Type B pancreatic cell (in vitro differentiated cells): ENCODE data around the gene EPB41L2. TPM values are rescaled to one million over a fixed set of nuclear protein-coding genes. Genes with fewer than 3 reads are reported as not detected.

Experiments
- DNase-seq: peaks from one replicate; pipeline ENCODE4 v3.0.0; 2021; ENCODE audit warnings: mixed read lengths; ENCODE audit not compliant: unreplicated experiment; ENCODE audit errors: extremely low spot score
- H3K27ac Mint-ChIP-seq: 2 replicates; pipeline ENCODE4 v1.8.0; 2021; ENCODE audit warnings: mild to moderate bottlenecking, mixed read lengths
- H3K27me3 Mint-ChIP-seq: 2 replicates; pipeline ENCODE4 v1.8.0; 2021; ENCODE audit warnings: mixed read lengths
- H3K36me3 Mint-ChIP-seq: 2 replicates; pipeline ENCODE4 v1.8.0; 2021; ENCODE audit warnings: mixed read lengths
- H3K4me1 Mint-ChIP-seq: one replicate; pipeline ENCODE4 v1.8.0; 2021; ENCODE audit warnings: mixed read lengths; ENCODE audit not compliant: unreplicated experiment
- H3K4me3 Mint-ChIP-seq: 2 replicates; pipeline ENCODE4 v1.8.0; 2021; ENCODE audit warnings: mild to moderate bottlenecking, mixed read lengths
- H3K9me3 Mint-ChIP-seq: 2 replicates; pipeline ENCODE4 v1.8.0; 2021; ENCODE audit warnings: mixed read lengths
- total RNA-seq: library from RNA; stranded (reverse); gene quantifications from 2 replicates; pipeline ENCODE4 v1.2.1, GENCODE V29; 2021; ENCODE audit warnings: low replicate concordance
- TF ChIP-seq, protein P1 (sequence below): fragments of 200-600 bp; sonication (generic); conservative IDR thresholded peaks from 2 replicates; pipeline ENCODE4 v1.5.0; 2021; ENCODE audit warnings: antibody characterized with exemption, mild to moderate bottlenecking

Gene EPB41L2
- total RNA-seq, 1 donor from 2014 or later: 74.8 TPM

DNA sequence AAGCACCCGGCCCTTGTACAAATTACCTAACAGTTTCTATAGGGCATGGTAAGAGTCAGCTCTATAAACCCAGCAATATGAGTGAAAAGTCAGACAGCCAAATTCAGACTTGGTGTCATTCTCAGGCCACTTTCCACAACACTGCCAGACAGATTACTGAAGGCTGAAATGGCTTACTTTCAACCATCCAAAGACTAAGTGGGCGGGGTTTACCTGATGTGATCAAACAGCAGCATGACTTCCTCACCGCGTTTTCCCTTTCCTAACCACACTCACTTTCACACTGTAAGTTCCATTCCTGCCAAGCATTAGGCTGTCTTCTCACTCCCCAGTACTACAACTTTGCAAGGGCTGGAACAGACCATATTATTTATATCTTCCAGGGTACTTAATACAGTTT, 149.9 kb downstream of the EPB41L2 start:
- no peak overlapping the region for H3K4me3 Mint-ChIP-seq
- DNase-seq: no peak
- TF ChIP-seq, protein P1, sequence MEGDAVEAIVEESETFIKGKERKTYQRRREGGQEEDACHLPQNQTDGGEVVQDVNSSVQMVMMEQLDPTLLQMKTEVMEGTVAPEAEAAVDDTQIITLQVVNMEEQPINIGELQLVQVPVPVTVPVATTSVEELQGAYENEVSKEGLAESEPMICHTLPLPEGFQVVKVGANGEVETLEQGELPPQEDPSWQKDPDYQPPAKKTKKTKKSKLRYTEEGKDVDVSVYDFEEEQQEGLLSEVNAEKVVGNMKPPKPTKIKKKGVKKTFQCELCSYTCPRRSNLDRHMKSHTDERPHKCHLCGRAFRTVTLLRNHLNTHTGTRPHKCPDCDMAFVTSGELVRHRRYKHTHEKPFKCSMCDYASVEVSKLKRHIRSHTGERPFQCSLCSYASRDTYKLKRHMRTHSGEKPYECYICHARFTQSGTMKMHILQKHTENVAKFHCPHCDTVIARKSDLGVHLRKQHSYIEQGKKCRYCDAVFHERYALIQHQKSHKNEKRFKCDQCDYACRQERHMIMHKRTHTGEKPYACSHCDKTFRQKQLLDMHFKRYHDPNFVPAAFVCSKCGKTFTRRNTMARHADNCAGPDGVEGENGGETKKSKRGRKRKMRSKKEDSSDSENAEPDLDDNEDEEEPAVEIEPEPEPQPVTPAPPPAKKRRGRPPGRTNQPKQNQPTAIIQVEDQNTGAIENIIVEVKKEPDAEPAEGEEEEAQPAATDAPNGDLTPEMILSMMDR: no peak
- peaks cover 10% of the 10 kb centered on the region for H3K9me3 Mint-ChIP-seq
- H3K27me3 Mint-ChIP-seq: no peaks in the 10 kb centered on the region
- H3K27ac Mint-ChIP-seq: no peak overlapping the region
- H3K36me3 Mint-ChIP-seq: peaks cover 14% of the 10 kb centered on the region
- peaks cover 2% of the 10 kb centered on the region for H3K4me1 Mint-ChIP-seq

DNA sequence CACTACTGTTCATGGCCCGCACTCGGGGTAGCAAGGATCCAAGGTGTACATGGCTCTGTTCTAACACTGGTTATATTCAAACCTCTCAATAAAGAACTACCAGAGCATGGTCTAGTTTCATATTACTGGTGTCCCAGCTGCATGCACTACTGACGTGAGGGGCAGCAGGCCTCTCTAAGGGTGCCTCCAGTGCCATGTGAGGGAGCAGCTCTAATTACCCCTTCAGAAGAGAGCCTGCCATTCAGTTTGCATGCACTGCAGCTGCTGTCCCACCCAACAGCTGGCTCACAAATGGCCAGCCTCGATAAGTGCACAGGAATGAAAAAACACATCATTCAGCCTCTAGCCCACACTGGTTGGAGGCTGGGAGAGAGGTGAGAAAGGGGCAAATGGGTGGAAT, 150.6 kb downstream of the EPB41L2 start:
- no peak for DNase-seq
- Mint-ChIP-seq H3K36me3 (peaks cover 14% of the 10 kb centered on the region), H3K4me1 (peaks cover 7% of the 10 kb centered on the region), H3K4me3 (no peak overlapping the region), H3K27me3 (no peaks in the 10 kb centered on the region), H3K9me3 (peaks cover 10% of the 10 kb centered on the region), H3K27ac (no peak overlapping the region)
- TF ChIP-seq, protein P1: no peak

DNA sequence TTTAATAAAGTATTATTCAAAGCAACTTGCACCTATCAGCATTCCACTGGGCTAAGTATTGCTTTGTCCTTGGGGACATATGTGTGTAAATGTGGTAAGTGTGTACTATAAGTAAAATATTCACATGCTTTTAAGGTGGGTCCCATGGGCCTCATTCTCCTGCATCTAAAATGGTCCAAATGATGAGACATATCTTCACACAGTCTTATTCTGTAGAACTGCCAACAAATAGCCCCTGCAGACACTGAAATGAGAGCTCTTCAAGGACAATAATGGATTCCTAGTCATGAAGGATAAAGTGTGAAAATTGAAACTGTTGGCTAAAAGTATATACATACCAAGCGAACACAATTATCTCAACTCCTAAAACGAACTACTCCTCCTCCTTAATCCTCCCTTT, 154.1 kb downstream of the EPB41L2 start:
- TF ChIP-seq, protein P1: no peak
- no peak for DNase-seq
- H3K36me3 Mint-ChIP-seq: peaks cover 10% of the 10 kb centered on the region
- H3K27ac Mint-ChIP-seq: no peak overlapping the region
- H3K27me3 Mint-ChIP-seq: no peaks in the 10 kb centered on the region
- H3K4me1 Mint-ChIP-seq: peaks cover 10% of the 10 kb centered on the region
- peaks cover 5% of the 10 kb centered on the region for H3K9me3 Mint-ChIP-seq
- no peak overlapping the region for H3K4me3 Mint-ChIP-seq

GRCh38 chr6:130908188-130908587, 154.9 kb downstream of the EPB41L2 start:
- Mint-ChIP-seq H3K27ac (no peak overlapping the region), H3K4me1 (peaks cover 10% of the 10 kb centered on the region), H3K4me3 (no peak overlapping the region), H3K27me3 (no peaks in the 10 kb centered on the region), H3K36me3 (peaks cover 10% of the 10 kb centered on the region), H3K9me3 (peaks cover 5% of the 10 kb centered on the region)
- no peak for DNase-seq
- TF ChIP-seq, protein P1: no peak

DNA sequence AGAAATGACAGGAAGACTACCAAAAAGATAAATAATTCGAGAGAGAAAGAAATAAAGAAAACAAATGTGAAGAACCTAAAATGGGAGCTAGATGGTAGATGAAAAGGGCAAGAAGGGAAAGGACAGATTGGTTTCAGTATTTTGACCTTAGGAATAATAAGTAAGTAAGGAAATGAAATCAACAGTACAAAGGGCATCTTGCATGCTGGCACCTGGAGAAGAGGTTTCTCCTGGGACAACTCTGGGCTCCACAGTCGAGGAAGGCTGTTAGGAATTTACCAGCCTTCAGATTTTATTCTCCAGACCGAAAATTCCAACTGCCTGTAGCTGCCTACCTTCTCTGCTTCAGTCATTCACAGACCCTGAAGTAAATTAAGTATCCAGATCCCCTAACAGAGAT, 155.4 kb downstream of the EPB41L2 start:
- Mint-ChIP-seq H3K4me3 (no peak overlapping the region), H3K27me3 (no peaks in the 10 kb centered on the region), H3K27ac (no peak overlapping the region), H3K36me3 (peaks cover 10% of the 10 kb centered on the region), H3K9me3 (peaks cover 5% of the 10 kb centered on the region), H3K4me1 (peaks cover 10% of the 10 kb centered on the region)
- no peak for DNase-seq
- TF ChIP-seq, protein P1: no peak
